SU-DHL-6 (cell line): ENCODE data around the gene WDR46.

Source experiments
- CTCF ChIP-seq: fragments of 200-600 bp; sonication (generic); IDR thresholded peaks from one replicate; pipeline ENCODE4 v1.5.1; 2017; ENCODE audit warnings: antibody characterized with exemption, mild to moderate bottlenecking, low read length, moderate library complexity; ENCODE audit not compliant: insufficient read depth, poor library complexity, severe bottlenecking
- EZH2phosphoT487 ChIP-seq: fragments of 200-600 bp; sonication (generic), shearing (Covaris generic); conservative IDR thresholded peaks from 2 replicates; pipeline ENCODE4 v1.6.1; 2018; ENCODE audit warnings: mild to moderate bottlenecking, antibody characterized with exemption, low read length, moderate library complexity, mixed read lengths

GRCh38 chr6:33329058-33329457 is 40.0 kb upstream of the WDR46 start:
- TF ChIP-seq CTCF (no peak), EZH2phosphoT487 (no peak)
